A549 (cell line): ENCODE data around the gene RAD51B. TPM values are rescaled to one million over a fixed set of nuclear protein-coding genes. Genes with fewer than 3 reads are reported as not detected.

Source experiments
- ATAC-seq, 2 experiments: fragments of 200-7000 bp in 1 of 2; fragments of >200 bp in 1 of 2; cut with Nextera tagmentation in 1 of 2; cut with Tn5 transposase in 1 of 2; 3 replicates each; pipeline versions ENCODE4 v1.8.0 to v1.9.1; 2018 to 2020; ENCODE audit warnings: mild to moderate bottlenecking in 1 of 2, moderate library complexity in 1 of 2
- CTCF ChIA-PET: fragments of 300-600 bp; sonication (Branson Sonifier 250); formaldehyde crosslinking; extraction: SDS; loops from one replicate; lab custom pipeline; 2021; ENCODE audit warnings: antibody characterized with exemption, inconsistent platforms; lab: Yijun Ruan, JAX
- POLR2A ChIA-PET: fragments of 350-600 bp; formaldehyde crosslinking; extraction: SDS; loops from one replicate; lab custom pipeline; 2021; ENCODE audit warnings: antibody characterized with exemption, inconsistent platforms; lab: Yijun Ruan, JAX
- DNase-seq, 2 experiments: peaks; one replicate each; pipeline versions ENCODE4 v3.0.0 to v3.0.0-alpha.2; 2011 to 2016; ENCODE audit warnings: low read depth in 1 of 2, low spot score in 1 of 2
- FAIRE-seq: peaks from 2 replicates; lab custom pipeline; 2011; peaks lifted over from hg19 to GRCh38; lab: Jason Lieb, UNC
- H3K27ac ChIP-seq, 2 experiments: fragments of >200 bp; sonication (Bioruptor Twin); formaldehyde crosslinking; 3 replicates each; pipeline ENCODE4 v1.5.1; 2016 to 2017
- H3K4me1 ChIP-seq: fragments of >200 bp; sonication (Bioruptor Twin); formaldehyde crosslinking; 3 replicates; pipeline ENCODE4 v1.6.1; 2016
- H3K4me2 ChIP-seq: fragments of >200 bp; sonication (Bioruptor Twin); formaldehyde crosslinking; 3 replicates; pipeline ENCODE4 v1.6.1; 2016
- H3K4me3 ChIP-seq: fragments of >200 bp; sonication (Bioruptor Twin); formaldehyde crosslinking; 3 replicates; pipeline ENCODE4 v1.5.1; 2016
- H3K9me3 ChIP-seq: fragments of >200 bp; sonication (Bioruptor Twin); formaldehyde crosslinking; 3 replicates; pipeline ENCODE4 v1.6.1; 2016
- ATOH8 ChIP-seq: fragments of 250-450 bp; sonication (Bioruptor Pico); IDR thresholded peaks from 2 replicates; pipeline ENCODE4 v1.5.0; 2020; ENCODE audit warnings: low read depth, mild to moderate bottlenecking, moderate library complexity
- BCL3 ChIP-seq: fragments of >200 bp; sonication (Bioruptor Twin); formaldehyde crosslinking; IDR thresholded peaks from 3 replicates; pipeline ENCODE4 v1.6.1; 2016
- BHLHE40 ChIP-seq: IDR thresholded peaks from 2 replicates; pipeline ENCODE4 v1.6.1; 2012; ENCODE audit warnings: low read depth, low read length, inconsistent platforms
- CHD4 ChIP-seq: fragments of 200-600 bp; sonication (generic); IDR thresholded peaks from 2 replicates; pipeline ENCODE4 v1.6.1; 2016; ENCODE audit warnings: antibody characterized with exemption, mild to moderate bottlenecking, borderline replicate concordance
- EHMT2 ChIP-seq: fragments of 200-600 bp; sonication (generic); IDR thresholded peaks from 2 replicates; pipeline ENCODE4 v1.6.1; 2016; ENCODE audit warnings: antibody characterized with exemption, low read depth, mild to moderate bottlenecking, moderate library complexity
- EP300 ChIP-seq, 2 experiments: fragments of >200 bp; sonication (Bioruptor Twin); formaldehyde crosslinking; IDR thresholded peaks; 2 replicates in 1 of 2; 3 replicates in 1 of 2; pipeline ENCODE4 v1.6.1; 2016 to 2017
- FOXS1 ChIP-seq: fragments of 250-450 bp; sonication (Bioruptor Pico); IDR thresholded peaks from 2 replicates; pipeline ENCODE4 v1.5.0; 2020; ENCODE audit warnings: mild to moderate bottlenecking, moderate library complexity
- HEYL ChIP-seq: fragments of 250-450 bp; sonication (Bioruptor Pico); IDR thresholded peaks from 2 replicates; pipeline ENCODE4 v1.8.0; 2021; ENCODE audit warnings: mild to moderate bottlenecking, moderate library complexity
- HOXA7 ChIP-seq: fragments of 250-450 bp; sonication (Bioruptor Pico); IDR thresholded peaks from 2 replicates; pipeline ENCODE4 v1.5.0; 2020; ENCODE audit warnings: mild to moderate bottlenecking, moderate library complexity
- HOXB5 ChIP-seq: fragments of 250-450 bp; sonication (Bioruptor Pico); IDR thresholded peaks from 2 replicates; pipeline ENCODE4 v1.5.0; 2020; ENCODE audit warnings: mild to moderate bottlenecking, moderate library complexity
- JUNB ChIP-seq: fragments of >200 bp; sonication (Bioruptor Twin); formaldehyde crosslinking; IDR thresholded peaks from 2 replicates; pipeline ENCODE4 v1.6.1; 2016
- PHF8 ChIP-seq: fragments of 200-600 bp; sonication (generic); IDR thresholded peaks from 2 replicates; pipeline ENCODE4 v1.6.1; 2016; ENCODE audit warnings: low read depth, mild to moderate bottlenecking, antibody characterized with exemption, moderate library complexity, borderline replicate concordance
- POLR2A ChIP-seq: IDR thresholded peaks from 2 replicates; pipeline ENCODE4 v1.6.1; 2012; ENCODE audit warnings: mild to moderate bottlenecking, low read length
- RARB ChIP-seq: fragments of 250-450 bp; sonication (Bioruptor Pico); IDR thresholded peaks from 2 replicates; pipeline ENCODE4 v1.8.0; 2021; ENCODE audit warnings: mild to moderate bottlenecking, moderate library complexity
- RFX5 ChIP-seq: fragments of 450-650 bp; IDR thresholded peaks from 2 replicates; pipeline ENCODE4 v1.7.1; 2014; ENCODE audit warnings: antibody characterized with exemption, mild to moderate bottlenecking, moderate library complexity
- RNF2 ChIP-seq: fragments of 200-600 bp; sonication (generic); IDR thresholded peaks from 2 replicates; pipeline ENCODE4 v1.6.1; 2016; ENCODE audit warnings: low read depth, mild to moderate bottlenecking, antibody characterized with exemption, moderate library complexity, borderline replicate concordance
- TFCP2L1 ChIP-seq: fragments of 250-450 bp; sonication (Bioruptor Pico); IDR thresholded peaks from 2 replicates; pipeline ENCODE4 v1.5.0; 2021; ENCODE audit warnings: mild to moderate bottlenecking
- USF2 ChIP-seq: fragments of 450-650 bp; IDR thresholded peaks from 2 replicates; pipeline ENCODE4 v1.6.1; 2014; ENCODE audit warnings: antibody characterized with exemption
- WGBS: methylation state at CpG from one replicate; pipeline ENCODE4 v1.1.6; 2017; ENCODE audit errors: missing lambda C conversion rate; 5-methylcytosine and 5-hydroxymethylcytosine counted together
- polyA plus RNA-seq, 4 experiments: library from polyadenylated mRNA; depleted of rRNA in 3 of 4; stranded (reverse); fragments of >200 nt; fragmentation: RNase III in 1 of 4; extraction: RNeasy Plus Mini Kit Qiagen cat#74134 plus additional on column Dnase treatment in 1 of 4; gene quantifications; 2 replicates in 3 of 4; 3 replicates in 1 of 4; pipeline ENCODE4 v1.2.3, GENCODE V29; 2011 to 2017
- TF ChIP-seq, protein P1 (sequence below): IDR thresholded peaks from 2 replicates; pipeline ENCODE4 v1.6.1; 2012
- TF ChIP-seq, protein P2 (sequence below): fragments of 150-350 bp; IDR thresholded peaks from 2 replicates; pipeline ENCODE4 v1.6.1; 2014; ENCODE audit warnings: low read depth, mild to moderate bottlenecking, low read length
- TF ChIP-seq, protein P3 (sequence below): IDR thresholded peaks from 2 replicates; pipeline ENCODE4 v1.6.1; 2012

RAD51B gene
- polyA plus RNA-seq, 2 of the 4 experiments (the other 2 are of a cell fraction): 7.2 to 10.8 TPM

- ATAC-seq (no peak; a peak in 1 of 6 replicates), DNase-seq (no peak), FAIRE-seq (no peak)
- peak overlapping the region in 1 of 2 experiments; percentile 35; a peak in 1 of 6 replicates for H3K27ac ChIP-seq
- TF ChIP-seq, protein P1, sequence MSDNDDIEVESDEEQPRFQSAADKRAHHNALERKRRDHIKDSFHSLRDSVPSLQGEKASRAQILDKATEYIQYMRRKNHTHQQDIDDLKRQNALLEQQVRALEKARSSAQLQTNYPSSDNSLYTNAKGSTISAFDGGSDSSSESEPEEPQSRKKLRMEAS: no peak
- TF ChIP-seq HEYL (CRISPR knock-in tag): no peak
- TF ChIP-seq USF2: no peak
- TF ChIP-seq RARB (CRISPR knock-in tag): no peak
- TF ChIP-seq FOXS1 (CRISPR knock-in tag): no peak
- no peak for TF ChIP-seq JUNB
- no peak for TF ChIP-seq EHMT2
- TF ChIP-seq RNF2: no peak
- TF ChIP-seq, protein P2, sequence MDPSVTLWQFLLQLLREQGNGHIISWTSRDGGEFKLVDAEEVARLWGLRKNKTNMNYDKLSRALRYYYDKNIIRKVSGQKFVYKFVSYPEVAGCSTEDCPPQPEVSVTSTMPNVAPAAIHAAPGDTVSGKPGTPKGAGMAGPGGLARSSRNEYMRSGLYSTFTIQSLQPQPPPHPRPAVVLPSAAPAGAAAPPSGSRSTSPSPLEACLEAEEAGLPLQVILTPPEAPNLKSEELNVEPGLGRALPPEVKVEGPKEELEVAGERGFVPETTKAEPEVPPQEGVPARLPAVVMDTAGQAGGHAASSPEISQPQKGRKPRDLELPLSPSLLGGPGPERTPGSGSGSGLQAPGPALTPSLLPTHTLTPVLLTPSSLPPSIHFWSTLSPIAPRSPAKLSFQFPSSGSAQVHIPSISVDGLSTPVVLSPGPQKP: no peak
- TF ChIP-seq BCL3: no peak
- TF ChIP-seq HOXB5 (CRISPR knock-in tag): no peak
- no peak for TF ChIP-seq HOXA7
- no peak for TF ChIP-seq CHD4
- TF ChIP-seq RFX5: no peak
- no peak for TF ChIP-seq EP300 (IDR thresholded peaks at IDR 0.05)
- TF ChIP-seq BHLHE40: no peak
- TF ChIP-seq ATOH8 (CRISPR knock-in tag): no peak
- TF ChIP-seq PHF8: no peak
- POLR2A ChIA-PET: no interaction called here
- CTCF ChIA-PET: interaction anchor here (1.4 kb wide), 1 partner anchor 8 kb away, joined by 3 read pairs; no protein-coding TSS in a partner anchor
- H3K9me3 ChIP-seq: no peaks in the 10 kb centered on the region
- H3K4me1 ChIP-seq: no peaks in the 10 kb centered on the region
- no peak overlapping the region for H3K4me3 ChIP-seq
- 90% methylated on average over 11 of the region's 11 CpGs for WGBS
- H3K4me2 ChIP-seq: no peak overlapping the region
Observed at GRCh38 chr14:68631394-68632053, 811.9 kb downstream of the RAD51B start.

GRCh38 chr14:68632054-68632895 is 812.7 kb downstream of the RAD51B start:
- TF ChIP-seq TFCP2L1 (no peak), RARB (CRISPR knock-in tag) (no peak), POLR2A (no peak)
- TF ChIP-seq, protein P3, sequence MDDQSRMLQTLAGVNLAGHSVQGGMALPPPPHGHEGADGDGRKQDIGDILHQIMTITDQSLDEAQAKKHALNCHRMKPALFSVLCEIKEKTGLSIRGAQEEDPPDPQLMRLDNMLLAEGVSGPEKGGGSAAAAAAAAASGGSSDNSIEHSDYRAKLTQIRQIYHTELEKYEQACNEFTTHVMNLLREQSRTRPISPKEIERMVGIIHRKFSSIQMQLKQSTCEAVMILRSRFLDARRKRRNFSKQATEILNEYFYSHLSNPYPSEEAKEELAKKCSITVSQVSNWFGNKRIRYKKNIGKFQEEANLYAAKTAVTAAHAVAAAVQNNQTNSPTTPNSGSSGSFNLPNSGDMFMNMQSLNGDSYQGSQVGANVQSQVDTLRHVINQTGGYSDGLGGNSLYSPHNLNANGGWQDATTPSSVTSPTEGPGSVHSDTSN: no peak
- H3K4me3 ChIP-seq: no peak overlapping the region
- WGBS: 87% methylated on average over 19 of the region's 19 CpGs
- FAIRE-seq (no peak), DNase-seq (no peak), ATAC-seq (no peak)
- ChIA-PET CTCF (interaction anchor here (0.6 to 1.4 kb wide), 3 partner anchors 9 to 53 kb away, joined by 3 to 4 read pairs (median 3); no protein-coding TSS in a partner anchor), POLR2A (no interaction called here)
- peak overlapping the region in 1 of 2 experiments; percentile 16; a peak in 2 of 6 replicates for H3K27ac ChIP-seq
- H3K4me1 ChIP-seq: no peaks in the 10 kb centered on the region
- no peaks in the 10 kb centered on the region for H3K9me3 ChIP-seq
- no peak overlapping the region for H3K4me2 ChIP-seq
